NCI-H2227 (cell line): ENCODE measurements around the gene TP53.

Experiments used
- DNase-seq: peaks from one replicate; lab custom pipeline; 2025; ENCODE audit not compliant: unreplicated experiment; lab: John Stamatoyannopoulos, UW

TP53 gene

GRCh38 chr17:7687072-7687907 is at the start of gene TP53:
Gene TP53, minus strand, starts transcription at chr17:7687490. Its CDS starts 10,896 bp downstream, at chr17:7676594.
- DNase-seq, result peak; percentile 86

GRCh38 chr17:7732981-7733539 is 45.8 kb upstream of the TP53 start:
- no peak for DNase-seq

GRCh38 chr17:7729816-7730215 is 42.5 kb upstream of the TP53 start:
- peak; percentile 24 for DNase-seq

- DNase-seq, result no peak
Observed at GRCh38 chr17:7727886-7728285, 40.6 kb upstream of the TP53 start.

- DNase-seq, result no peak
Observed at GRCh38 chr17:7721612-7722011, 34.3 kb upstream of the TP53 start.

- DNase-seq, result peak; percentile 15
Observed at GRCh38 chr17:7720125-7720524, 32.8 kb upstream of the TP53 start.

DNA sequence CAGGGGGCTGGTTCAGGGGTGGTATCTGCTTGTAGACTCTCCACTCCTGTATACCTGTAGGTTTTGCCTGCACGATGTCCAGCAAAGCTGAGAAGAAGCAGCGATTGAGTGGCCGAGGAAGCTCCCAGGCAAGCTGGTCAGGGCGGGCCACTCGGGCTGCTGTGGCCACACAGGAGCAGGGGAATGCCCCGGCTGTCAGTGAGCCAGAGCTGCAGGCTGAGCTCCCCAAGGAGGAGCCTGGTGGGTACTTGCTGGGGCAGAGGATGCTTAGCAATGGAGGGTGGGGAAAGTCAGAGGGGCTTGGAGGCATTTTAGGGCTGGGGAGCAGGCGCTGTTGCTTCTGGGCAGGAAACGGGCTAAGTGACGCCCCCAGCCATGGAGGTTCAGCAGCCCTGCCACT is 32.4 kb upstream of the TP53 start:
- no peak for DNase-seq

DNA sequence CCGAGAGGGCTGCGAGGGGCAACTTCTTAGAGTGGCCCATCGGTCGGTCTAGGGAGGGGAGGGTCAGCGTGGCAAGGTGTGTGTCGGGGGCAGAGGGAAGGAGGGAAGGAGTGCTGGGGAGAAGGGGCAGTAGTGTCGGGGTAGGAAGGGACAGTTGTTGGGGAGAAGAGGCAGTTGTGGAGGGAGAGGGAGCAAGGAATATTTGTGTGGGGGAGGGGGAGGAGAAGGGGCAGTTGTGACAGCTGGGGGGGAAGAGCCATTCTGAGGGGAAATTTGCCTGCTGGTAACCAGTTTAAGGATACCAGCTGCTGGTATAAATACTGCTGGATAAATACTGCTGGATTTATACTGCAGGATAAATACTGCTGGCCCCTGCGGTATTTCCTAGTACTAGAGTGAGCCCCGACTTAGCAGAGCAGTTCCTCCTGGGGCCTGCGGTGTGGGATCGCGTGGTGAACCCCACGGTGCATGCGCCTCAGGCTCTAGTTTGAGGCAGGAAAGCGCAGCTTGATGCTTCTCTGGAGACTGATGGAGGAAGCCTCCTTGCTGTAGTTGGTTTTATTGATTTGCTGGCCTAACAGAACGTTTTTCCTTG is 30.6 kb upstream of the TP53 start:
- DNase-seq, result no peak

DNA sequence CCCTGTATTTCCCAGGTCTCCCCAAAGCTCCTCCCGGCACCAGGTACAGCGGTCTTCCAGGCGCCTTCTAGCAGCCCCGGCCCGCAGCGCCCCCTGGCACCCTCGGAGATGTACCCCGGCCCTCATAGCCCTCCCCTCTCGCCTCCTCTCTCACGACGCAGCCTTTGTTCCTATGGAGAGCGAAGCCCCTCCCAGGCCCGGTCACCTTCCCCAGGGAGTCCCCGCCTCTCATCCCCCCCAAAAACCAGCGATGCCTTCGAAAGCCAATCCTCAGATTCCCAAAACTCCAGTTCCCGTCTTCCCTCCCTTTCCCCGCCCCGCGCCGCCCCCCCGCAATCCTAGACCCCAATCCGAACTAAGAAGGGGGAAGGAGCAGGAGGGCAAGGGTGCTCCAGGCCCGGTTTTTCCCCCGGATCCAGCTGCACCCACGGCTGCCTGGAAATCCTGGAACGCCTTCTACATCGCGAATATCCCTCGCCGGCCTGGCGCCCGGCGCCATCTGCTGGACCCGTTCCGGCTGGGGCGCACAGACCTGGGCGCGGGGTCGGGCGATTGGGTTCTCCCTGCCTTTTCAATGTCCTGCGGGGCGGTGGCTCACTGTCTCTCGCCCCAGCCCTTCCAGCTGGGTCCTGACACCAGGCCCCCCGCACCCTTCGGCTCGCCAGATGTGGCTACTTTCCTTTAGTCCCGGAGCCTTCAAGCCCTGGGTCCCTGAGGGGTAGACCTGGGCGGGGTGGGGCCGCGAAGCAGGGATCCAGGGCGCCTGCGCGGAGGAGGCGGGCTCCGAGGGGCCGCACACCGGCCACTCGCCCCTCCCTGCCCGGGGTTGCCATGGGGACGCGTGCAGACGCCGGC is 29.8 kb upstream of the TP53 start, which contains the start of gene DNAH2:
TSS of gene DNAH2 (plus strand) at position 844 of the 855 bp plus-strand sequence. CDS start 1,991 bp downstream, outside the sequence.
- DNase-seq, result peak; percentile 92

DNA sequence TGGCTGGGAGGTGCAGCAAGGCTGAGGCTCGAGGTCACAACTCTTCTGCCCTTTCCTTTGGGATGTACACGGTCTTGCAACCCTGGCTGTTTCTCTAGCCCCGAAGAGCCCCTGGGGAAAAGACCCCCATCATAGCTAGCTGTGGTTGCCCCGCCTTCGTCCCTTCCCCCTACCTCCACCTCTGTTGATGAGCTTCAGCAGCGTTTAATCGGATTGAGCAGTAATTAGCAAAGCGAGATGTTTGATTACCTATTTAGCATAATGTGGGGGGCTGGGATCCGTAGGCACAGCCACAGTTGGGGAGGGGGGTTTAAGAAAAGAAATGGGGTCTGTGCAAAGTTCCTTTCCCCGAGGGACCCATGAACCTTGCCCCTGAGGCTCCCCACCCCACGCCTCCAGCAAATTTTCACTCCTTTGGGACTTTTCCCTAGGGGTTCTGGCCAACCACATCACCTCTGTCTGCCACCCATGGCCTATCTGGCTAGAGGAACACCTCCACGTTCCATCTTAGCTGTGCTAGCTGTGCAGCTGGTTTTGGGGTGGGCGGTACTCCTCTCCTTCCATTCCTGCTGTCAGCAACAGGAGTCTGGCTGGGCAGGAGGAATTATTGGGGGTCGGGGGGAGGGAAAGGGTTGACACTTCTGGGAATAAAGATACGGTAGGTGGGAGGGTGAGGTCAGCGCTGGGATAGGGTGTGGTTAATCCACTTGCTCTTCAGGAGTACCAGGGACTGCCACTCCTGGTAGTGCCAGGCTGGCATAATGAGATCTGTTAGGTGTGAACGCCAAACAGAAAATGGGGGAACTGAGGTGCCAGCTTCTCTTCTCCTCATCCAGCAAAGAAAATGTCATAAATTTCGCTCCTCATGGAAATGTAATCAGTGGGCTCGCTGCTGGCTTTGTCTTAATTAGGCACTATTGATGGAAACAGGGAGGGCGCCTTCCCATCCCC is 28.9 kb upstream of the TP53 start:
- no peak for DNase-seq

GRCh38 chr17:7714721-7715594 is 27.7 kb upstream of the TP53 start:
- DNase-seq, result peak; percentile 8

DNA sequence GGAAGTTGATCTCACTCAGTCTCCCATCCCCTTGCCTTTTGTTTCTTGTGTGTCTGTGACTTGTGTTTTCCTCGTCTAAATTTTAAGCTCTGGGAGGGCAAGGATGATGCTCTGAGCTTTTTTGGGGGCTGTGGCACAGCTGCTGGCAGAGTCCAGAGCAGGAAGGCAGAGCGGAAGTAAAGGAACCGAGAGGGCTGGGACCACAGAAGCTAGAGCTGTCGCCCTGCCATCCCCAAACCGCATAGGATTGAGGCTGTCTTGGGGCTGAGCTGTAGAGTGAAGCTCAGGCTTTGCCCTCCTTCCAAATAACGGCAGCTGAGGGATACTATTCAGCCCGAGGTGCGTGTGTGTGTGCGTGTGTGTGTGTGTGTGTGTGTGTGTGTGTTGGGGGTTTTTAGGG is 26.5 kb upstream of the TP53 start:
- no peak for DNase-seq

DNA sequence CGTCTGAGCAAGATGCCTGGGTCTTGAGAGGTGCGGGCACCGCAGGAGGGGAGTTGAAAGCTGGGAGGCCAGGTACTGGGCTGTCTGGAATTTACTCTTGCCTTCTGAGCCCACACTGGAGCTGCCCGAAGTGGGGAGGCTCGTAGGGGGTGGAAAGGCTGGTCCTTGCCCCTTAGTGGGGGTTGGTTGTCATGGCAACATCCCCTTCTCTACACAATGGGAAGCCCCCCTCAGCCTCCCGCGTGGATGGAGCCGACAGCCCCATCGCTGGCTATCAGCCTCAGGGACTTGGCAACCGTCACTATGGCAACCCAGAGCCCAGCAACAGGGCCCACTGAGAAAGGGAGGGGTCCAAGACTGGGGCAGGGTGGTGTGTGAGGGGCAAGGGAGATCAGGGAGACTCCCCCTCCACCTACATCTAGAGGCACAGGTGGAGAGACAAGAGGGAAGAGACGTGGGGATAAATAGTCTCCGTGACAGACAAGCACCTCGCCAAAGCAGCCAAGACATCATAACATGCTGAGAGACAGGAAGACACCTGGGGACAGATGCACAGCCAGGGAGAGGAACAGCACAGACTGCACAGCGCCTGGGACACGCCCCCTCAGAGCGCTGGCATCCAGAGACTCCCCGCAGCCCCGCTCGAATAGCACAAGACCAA is 25.0 kb upstream of the TP53 start:
- peak; percentile 67 for DNase-seq

- peak; percentile 8 for DNase-seq
Observed at GRCh38 chr17:7711051-7711755, 23.9 kb upstream of the TP53 start.

- DNase-seq, result no peak
Observed at GRCh38 chr17:7710301-7710700, 23.0 kb upstream of the TP53 start.

- DNase-seq, result no peak
Observed at GRCh38 chr17:7709031-7709430, 21.7 kb upstream of the TP53 start.

DNA sequence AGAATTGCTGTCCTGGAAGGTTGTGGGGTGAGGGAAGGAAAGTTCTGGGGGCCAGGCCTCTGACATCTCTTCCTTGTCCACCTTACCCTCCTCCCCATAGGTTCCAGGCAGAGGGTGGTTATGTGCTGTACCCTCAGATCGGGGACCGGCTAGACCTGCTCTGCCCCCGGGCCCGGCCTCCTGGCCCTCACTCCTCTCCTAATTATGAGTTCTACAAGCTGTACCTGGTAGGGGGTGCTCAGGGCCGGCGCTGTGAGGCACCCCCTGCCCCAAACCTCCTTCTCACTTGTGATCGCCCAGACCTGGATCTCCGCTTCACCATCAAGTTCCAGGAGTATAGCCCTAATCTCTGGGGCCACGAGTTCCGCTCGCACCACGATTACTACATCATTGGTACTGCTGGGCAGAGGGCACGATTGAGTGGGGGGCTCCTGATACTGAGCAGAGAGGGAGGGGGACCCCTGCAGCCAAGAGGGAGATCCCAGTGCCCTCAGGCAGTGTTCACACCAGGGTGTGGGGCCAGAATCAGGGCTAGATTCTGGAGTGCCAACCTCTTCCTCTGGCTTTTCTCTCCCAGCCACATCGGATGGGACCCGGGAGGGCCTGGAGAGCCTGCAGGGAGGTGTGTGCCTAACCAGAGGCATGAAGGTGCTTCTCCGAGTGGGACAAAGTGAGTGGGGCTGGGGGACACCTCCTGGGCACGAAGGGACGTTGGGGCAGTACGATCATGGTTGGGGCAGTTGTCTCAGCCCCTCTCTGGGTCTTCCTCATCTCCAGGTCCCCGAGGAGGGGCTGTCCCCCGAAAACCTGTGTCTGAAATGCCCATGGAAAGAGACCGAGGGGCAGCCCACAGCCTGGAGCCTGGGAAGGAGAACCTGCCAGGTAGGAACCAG is 20.8 kb upstream of the TP53 start:
- DNase-seq, result no peak
